ENCODE measurements around the gene SHMT2.
A peak's percentile ranks its signal among the peaks of the same experiment; 100 is the strongest.

Gene SHMT2

GRCh38 chr12:57215668-57216013, 13.9 kb upstream of the SHMT2 start:
- DNase-seq, result no peak

- no peak for DNase-seq
These were observed 13.2 kb upstream of the SHMT2 start, which contains the start of gene NXPH4 for GRCh38 chr12:57216014-57216911. NXPH4 (plus strand) TSS chr12:57216794; CDS start chr12:57216970, 176 bp downstream.

GRCh38 chr12:57216921-57217879, 12.3 kb upstream of the SHMT2 start:
- DNase-seq, result no peak

GRCh38 chr12:57218030-57218853, 11.3 kb upstream of the SHMT2 start:
- no peak for DNase-seq

- DNase-seq, result no peak
These were observed 10.1 kb upstream of the SHMT2 start for GRCh38 chr12:57219205-57219992.

- no peak for DNase-seq
These were observed 9.3 kb upstream of the SHMT2 start for GRCh38 chr12:57219993-57220754.

- no peak for DNase-seq
These were observed 8.7 kb upstream of the SHMT2 start for GRCh38 chr12:57220770-57221168.

- DNase-seq, result no peak
These were observed 8.2 kb upstream of the SHMT2 start for GRCh38 chr12:57221169-57221917.

GRCh38 chr12:57222286-57223190, 7.0 kb upstream of the SHMT2 start:
- DNase-seq, result no peak

GRCh38 chr12:57223191-57224165, 6.0 kb upstream of the SHMT2 start:
- DNase-seq, result no peak

- no peak for DNase-seq
These were observed 5.1 kb upstream of the SHMT2 start for GRCh38 chr12:57224278-57224972.

- DNase-seq, result peak in 1 of 2 experiments; percentile 40
These were observed 4.4 kb upstream of the SHMT2 start for GRCh38 chr12:57224973-57225679.

GRCh38 chr12:57225680-57226210, 3.8 kb upstream of the SHMT2 start:
- no peak for DNase-seq

- DNase-seq, result no peak
These were observed 2.8 kb upstream of the SHMT2 start for GRCh38 chr12:57226588-57227314.

GRCh38 chr12:57227315-57228115, 2.0 kb upstream of the SHMT2 start:
- no peak for DNase-seq
